Heart right ventricle (tissue), 16 donors: ENCODE data around the gene STUM. TPM values are rescaled to one million over a fixed set of nuclear protein-coding genes. Genes with fewer than 3 reads are reported as not detected.

Experiments used
- ATAC-seq, 8 donors: fragments of 200-7000 bp; cut with Tn5 transposase; one replicate each; pipeline ENCODE4 v1.9.1; 2020; ENCODE audit warnings: mild to moderate bottlenecking in 8 of 8, moderate library complexity in 8 of 8, moderate number of reproducible peaks in 1 of 8
- DNase-seq, 2 donors: peaks; one replicate each; pipeline ENCODE4 v3.0.0-alpha.2; 2020
- H3K27ac ChIP-seq, 10 donors: fragments of 200-600 bp; sonication (generic) in 2 of 10; one replicate each; pipeline versions ENCODE4 v1.5.0 to v1.8.0; 2020 to 2022; ENCODE audit warnings: mild to moderate bottlenecking in 3 of 10
- H3K27me3 ChIP-seq, 7 donors: fragments of 200-600 bp; one replicate each; pipeline ENCODE4 v1.8.0; 2021 to 2022; ENCODE audit warnings: mild to moderate bottlenecking in 2 of 7
- H3K36me3 ChIP-seq, 9 donors: fragments of 200-600 bp; sonication (generic) in 1 of 9; one replicate each; pipeline versions ENCODE4 v1.5.0 to v1.8.0; 2020 to 2022; ENCODE audit warnings: mild to moderate bottlenecking in 2 of 9
- H3K4me1 ChIP-seq, 9 donors: fragments of 200-600 bp; sonication (generic) in 1 of 9; one replicate each; pipeline versions ENCODE4 v1.5.0 to v1.8.0; 2020 to 2022; ENCODE audit warnings: mild to moderate bottlenecking in 4 of 9
- H3K4me3 ChIP-seq, 10 donors: fragments of 200-600 bp; sonication (generic) in 2 of 10; one replicate each; pipeline versions ENCODE4 v1.5.0 to v1.8.0; 2020 to 2022; ENCODE audit warnings: mild to moderate bottlenecking in 7 of 10, moderate library complexity in 2 of 10
- H3K9me3 ChIP-seq, 11 donors: fragments of 200-600 bp in 10 of 11; sonication (generic) in 2 of 11; one replicate each; pipeline versions ENCODE4 v1.5.0 to v1.8.0; 2013 to 2022; ENCODE audit warnings: mild to moderate bottlenecking in 2 of 11, control low read depth in 1 of 11, moderate library complexity in 1 of 11
- CTCF ChIP-seq, 9 donors: fragments of 200-600 bp; sonication (generic) in 2 of 9; IDR thresholded peaks; one replicate each; pipeline versions ENCODE4 v1.5.0 to v1.8.0; 2021 to 2022; ENCODE audit warnings: antibody characterized with exemption in 9 of 9, mild to moderate bottlenecking in 5 of 9, moderate library complexity in 1 of 9
- WGBS, 2 donors: extraction: QIAGEN DNeasy Blood & Tissue Kit; methylation state at CpG; one replicate each; pipeline ENCODE4 v1.1.7; 2013; ENCODE audit warnings: inconsistent platforms in 1 of 2; 5-methylcytosine and 5-hydroxymethylcytosine counted together
- intact Hi-C, 10 donors: fragments of 100-400 bp; cut with DNase I; formaldehyde crosslinking; loops; one replicate each; pipeline versions ENCODE4 v1.11.1 to v1.14.2; 2022
- polyA plus RNA-seq, 2 donors: library from polyadenylated mRNA; stranded (reverse); fragments of 200-250 nt; gene quantifications; one replicate each; pipeline ENCODE4 v1.2.3, GENCODE V29; 2013
- total RNA-seq, 10 donors: library from RNA; stranded (reverse); fragmentation: NEBNext Ultra II Directional in 3 of 10; extraction: Animal tissue kit (Norgen Biotek cat#: 25700) in 3 of 10; gene quantifications; one replicate each; pipeline versions ENCODE4 v1.2.1 to v1.2.4, GENCODE V29; 2021 to 2023
- donor health status: Arrhythmogenic right ventricular cardiomyopathy.
- donor health status: ischemic (EF 13 %, LVEDD 7.1; RV severe dilation, severe dysfunction).
- donor health status: healthy with polysubstance abuse.
- donor health status: DM: no; HTN: yes; CAD: no.
- donor health status: DM: no; HTN: no; CAD: no.
- donor health status: ischemic (EF 25% LVEDD 6.9; RV normal size, moderate dysfunction).
- donor health status: ischemic (EF 25% LVEDD 5.7; RV mildly dilated, moderate dysfunction).
- donor health status: healthy.
- donor health status: DM: yes; HTN: yes; CAD: no.
- donor health status: Ischemic cardiomyopathy.
- donor health status: ischemic (EF 35%, LVEDD 5.7; RV mildly dilated, moderate dysfunction).
- donor health status: nonischemic (EF 11% LVEDD 7.7; RV severe dilation, severe dysfunction).
- donor health status: DM: yes; HTN: yes; CAD: no.
- donor health status: PGD.
- donor health status: ischemic (EF 29% LVEDD 5.4; RV normal size, mild dysfunction).
- donor health status: nonischemic (EF 23%, LVEDD 6.1; RV moderate dilation, normal function).

STUM gene
- total and polyA plus RNA-seq, 12 donors = 0.36 to 2.8 (median 0.94) TPM

GRCh38 chr1:226586116-226586515 lies 37.6 kb downstream of the STUM start:
- no peak for TF ChIP-seq CTCF (IDR thresholded peaks at IDR 0.05)
- H3K4me3 ChIP-seq = no peak overlapping the region
- 93% methylated on average over 7 of the region's 7 CpGs for WGBS, 2 donors
- ATAC-seq (no peak), DNase-seq (no peak)
- H3K4me1 ChIP-seq = peaks cover 0 to 20% (median 0%) of the 10 kb centered on the region in 9 donors
- intact Hi-C loops = no loop called here
- no peaks in the 10 kb centered on the region for H3K27me3 ChIP-seq
- no peak overlapping the region for H3K27ac ChIP-seq
- no peaks in the 10 kb centered on the region for H3K9me3 ChIP-seq
- no peaks in the 10 kb centered on the region for H3K36me3 ChIP-seq

GRCh38 chr1:226586650-226587422 lies 38.3 kb downstream of the STUM start:
- H3K9me3 ChIP-seq = no peaks in the 10 kb centered on the region
- H3K27me3 ChIP-seq = no peaks in the 10 kb centered on the region
- H3K4me3 ChIP-seq = no peak overlapping the region
- peaks cover 0 to 20% (median 0%) of the 10 kb centered on the region in 9 donors for H3K4me1 ChIP-seq
- H3K27ac ChIP-seq = no peak overlapping the region
- DNase-seq (no peak), ATAC-seq (no peak)
- 84 to 87% methylated on average over 16 of the region's 16 CpGs for WGBS, 2 donors
- no peaks in the 10 kb centered on the region for H3K36me3 ChIP-seq
- intact Hi-C loops = no loop called here
- TF ChIP-seq CTCF (IDR thresholded peaks at IDR 0.05) = no peak

- Histone ChIP-seq H3K4me3 (no peak overlapping the region), H3K36me3 (no peaks in the 10 kb centered on the region), H3K4me1 (peaks cover 0 to 20% (median 0%) of the 10 kb centered on the region in 9 donors), H3K9me3 (no peaks in the 10 kb centered on the region), H3K27ac (peak overlapping the region in 5 of 10 donors; percentile 4 to 73 (median 52)), H3K27me3 (no peaks in the 10 kb centered on the region)
- WGBS, 2 donors = 71 to 82% methylated on average over 2 of the region's 2 CpGs
- no peak for TF ChIP-seq CTCF (IDR thresholded peaks at IDR 0.05)
- no peak for DNase-seq
- intact Hi-C loops = no loop called here
- peak; percentile 15 to 63 (median 30) for ATAC-seq
These were observed 39.9 kb downstream of the STUM start for GRCh38 chr1:226588484-226588883.

- 58 to 65% methylated on average over 11 of the region's 11 CpGs for WGBS, 2 donors
- TF ChIP-seq CTCF (IDR thresholded peaks at IDR 0.05) = no peak
- H3K36me3 ChIP-seq = no peaks in the 10 kb centered on the region
- peak overlapping the region in 6 of 10 donors; percentile 20 to 73 (median 52) for H3K27ac ChIP-seq
- H3K27me3 ChIP-seq = no peaks in the 10 kb centered on the region
- peaks cover 0 to 17% (median 0%) of the 10 kb centered on the region in 9 donors for H3K4me1 ChIP-seq
- DNase-seq (no peak), ATAC-seq (peak in 7 of 8 donors; percentile 41 to 67 (median 61))
- no peak overlapping the region for H3K4me3 ChIP-seq
- no peaks in the 10 kb centered on the region for H3K9me3 ChIP-seq
- intact Hi-C loops = no loop called here
These were observed 40.6 kb downstream of the STUM start for GRCh38 chr1:226589008-226589733.
